GM10266 (cell line): ENCODE measurements around the gene XG.
"Not testable (repeated sequence)": the region's sequence is repeated elsewhere in the genome, so short reads cannot be mapped to it uniquely, and the experiment has no call there.

Source experiments
- DNase-seq: peaks from one replicate; pipeline ENCODE4 v3.0.0; 2012; ENCODE audit errors: extremely low spot score
- TF ChIP-seq, protein P1 (sequence below): IDR thresholded peaks from 2 replicates; pipeline ENCODE4 v1.5.1; 2012; ENCODE audit warnings: mild to moderate bottlenecking, low read depth; ENCODE audit not compliant: control insufficient read depth, insufficient read depth; ENCODE audit errors: missing control alignments

The XG gene

GRCh38 chrX:2751291-2751690 is 549 bp upstream of the XG start:
- TF ChIP-seq, protein P1, sequence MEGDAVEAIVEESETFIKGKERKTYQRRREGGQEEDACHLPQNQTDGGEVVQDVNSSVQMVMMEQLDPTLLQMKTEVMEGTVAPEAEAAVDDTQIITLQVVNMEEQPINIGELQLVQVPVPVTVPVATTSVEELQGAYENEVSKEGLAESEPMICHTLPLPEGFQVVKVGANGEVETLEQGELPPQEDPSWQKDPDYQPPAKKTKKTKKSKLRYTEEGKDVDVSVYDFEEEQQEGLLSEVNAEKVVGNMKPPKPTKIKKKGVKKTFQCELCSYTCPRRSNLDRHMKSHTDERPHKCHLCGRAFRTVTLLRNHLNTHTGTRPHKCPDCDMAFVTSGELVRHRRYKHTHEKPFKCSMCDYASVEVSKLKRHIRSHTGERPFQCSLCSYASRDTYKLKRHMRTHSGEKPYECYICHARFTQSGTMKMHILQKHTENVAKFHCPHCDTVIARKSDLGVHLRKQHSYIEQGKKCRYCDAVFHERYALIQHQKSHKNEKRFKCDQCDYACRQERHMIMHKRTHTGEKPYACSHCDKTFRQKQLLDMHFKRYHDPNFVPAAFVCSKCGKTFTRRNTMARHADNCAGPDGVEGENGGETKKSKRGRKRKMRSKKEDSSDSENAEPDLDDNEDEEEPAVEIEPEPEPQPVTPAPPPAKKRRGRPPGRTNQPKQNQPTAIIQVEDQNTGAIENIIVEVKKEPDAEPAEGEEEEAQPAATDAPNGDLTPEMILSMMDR, result no peak
- no peak for DNase-seq

- DNase-seq, result not testable (repeated sequence)
Measured at GRCh38 chrX:2752441-2752840, 601 bp downstream of the XG start.

DNA sequence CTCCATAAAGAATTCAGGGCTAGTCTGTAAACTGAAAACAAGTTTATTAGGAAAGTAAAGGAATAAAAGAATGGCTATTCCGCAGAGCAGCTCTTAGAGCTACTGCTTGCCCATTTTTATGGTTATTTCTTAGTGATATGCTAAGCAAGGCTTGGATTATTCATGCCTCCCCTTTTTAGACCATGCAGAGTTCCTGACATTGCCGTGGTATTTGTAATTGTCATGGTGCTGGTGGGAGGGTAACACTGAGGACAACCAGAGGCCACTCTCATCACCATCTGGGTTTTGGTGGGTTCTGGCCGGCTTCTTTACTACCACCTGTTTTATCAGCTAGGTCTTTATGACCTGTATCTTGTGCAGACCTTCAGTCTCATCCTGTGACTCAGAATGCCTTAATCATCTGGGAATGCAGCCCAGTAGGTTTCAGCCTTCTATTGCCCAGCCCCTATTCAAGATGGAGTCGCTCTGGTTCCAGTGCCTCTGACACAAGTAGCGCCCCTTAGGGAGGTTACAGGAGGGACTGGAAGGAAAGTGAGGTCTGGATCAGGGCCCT is 3.4 kb downstream of the XG start:
- not testable (repeated sequence) for DNase-seq

GRCh38 chrX:2756548-2756947 is 4.7 kb downstream of the XG start:
- DNase-seq, result no peak
- TF ChIP-seq, protein P1, result no peak

GRCh38 chrX:2761246-2761645 is 9.4 kb downstream of the XG start:
- no peak for DNase-seq
- TF ChIP-seq, protein P1, result no peak

DNA sequence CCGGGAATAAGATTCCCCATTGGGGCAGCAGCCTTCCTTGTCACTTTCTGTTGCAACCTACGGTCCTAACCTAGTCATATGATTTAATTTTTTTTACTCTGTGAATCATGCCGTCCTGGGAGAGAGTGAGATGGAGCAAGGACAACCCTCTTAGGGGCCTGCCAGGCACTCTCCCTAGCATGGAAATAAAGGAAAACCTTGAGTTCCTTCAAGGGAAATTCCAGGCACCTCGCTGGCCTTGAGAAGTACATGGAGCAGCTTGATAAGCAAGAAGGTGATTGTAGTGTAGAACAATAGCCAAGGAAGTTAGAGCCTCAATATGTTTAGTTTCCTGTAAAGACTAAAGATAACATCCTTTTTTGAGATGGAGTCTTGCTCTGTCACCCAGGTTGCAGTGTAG is 10.8 kb downstream of the XG start:
- not testable (repeated sequence) for DNase-seq

GRCh38 chrX:2764766-2765548 is 13.1 kb downstream of the XG start:
- DNase-seq, result not testable (repeated sequence)

DNA sequence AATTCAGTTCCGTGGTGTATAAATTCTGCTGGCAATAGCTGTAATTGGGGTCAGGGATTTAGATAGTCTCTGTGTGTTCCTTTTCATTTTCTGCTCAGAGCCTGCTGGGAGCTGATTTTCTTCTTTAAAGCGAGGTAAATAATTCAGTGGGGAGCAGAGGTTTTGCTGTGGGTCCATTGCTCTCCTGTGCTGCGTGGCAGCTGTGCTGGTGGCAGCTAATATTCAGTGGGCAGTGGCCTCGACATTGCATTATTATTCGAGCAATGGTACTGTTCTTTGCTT is 13.7 kb downstream of the XG start:
- TF ChIP-seq, protein P1, result no peak
- DNase-seq, result no peak

GRCh38 chrX:2766906-2767305 is 15.1 kb downstream of the XG start:
- DNase-seq, result no peak
- TF ChIP-seq, protein P1, result no peak
